NCI-H1105 (cell line): ENCODE measurements around the gene ASTN2.
"Not testable (repeated sequence)": the region's sequence is repeated elsewhere in the genome, so short reads cannot be mapped to it uniquely, and the experiment has no call there.

Experiments used
- DNase-seq: peaks from one replicate; lab custom pipeline; 2025; lab: John Stamatoyannopoulos, UW

ASTN2 gene

DNA sequence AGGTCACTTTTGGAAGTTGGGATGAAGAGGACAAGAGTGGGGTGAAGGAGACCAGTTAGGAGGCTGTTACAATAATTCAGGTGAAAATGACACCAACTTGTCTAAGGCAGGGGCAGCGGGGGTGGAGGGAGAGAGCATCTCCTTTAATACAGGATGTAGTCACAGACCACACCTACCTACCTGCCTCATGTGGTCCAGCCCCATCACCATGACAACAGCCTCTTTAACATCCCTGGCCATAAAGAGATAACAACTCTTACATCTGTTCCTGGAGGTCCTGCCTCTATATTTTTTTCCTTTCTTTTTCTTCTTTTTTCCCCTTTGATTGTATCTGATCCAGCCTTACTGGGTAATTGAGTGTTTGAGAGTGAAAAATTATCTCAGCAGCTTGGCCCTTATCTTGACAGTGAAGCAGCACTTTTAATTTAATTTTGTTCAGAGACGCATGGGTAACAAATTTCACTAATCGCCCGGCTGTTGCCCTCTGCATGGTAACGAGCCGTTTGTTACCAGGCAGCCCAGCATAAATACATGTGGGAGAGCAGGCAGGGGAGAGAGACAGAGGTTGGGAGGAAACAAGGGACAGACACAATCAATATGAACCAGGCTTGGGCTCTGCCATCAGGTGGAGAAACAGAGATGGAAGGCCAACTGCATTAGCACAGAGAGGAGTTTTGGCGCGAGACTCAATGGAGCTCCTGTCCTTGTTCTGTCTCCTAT, 338.1 kb downstream of the ASTN2 start:
- no peak for DNase-seq

DNA sequence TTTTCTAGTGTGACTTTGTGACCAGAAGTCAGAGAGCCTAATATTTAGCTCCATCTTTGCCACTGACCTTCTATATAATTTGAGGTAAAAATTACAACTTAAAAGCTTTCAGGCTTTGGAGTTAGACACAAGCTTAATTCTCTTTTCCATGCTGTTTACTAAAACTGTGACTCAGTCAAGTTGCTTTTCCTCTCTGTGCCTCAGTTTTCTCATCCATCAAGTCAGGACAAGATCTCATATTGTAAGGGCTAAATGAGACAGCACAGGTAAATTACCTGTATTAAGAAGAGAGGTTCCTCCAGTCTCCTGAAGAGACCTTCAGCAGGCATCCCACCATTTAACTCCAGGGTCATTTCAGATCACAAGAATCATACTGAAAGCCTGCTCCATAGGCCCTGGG, 339.2 kb downstream of the ASTN2 start:
- no peak for DNase-seq

DNA sequence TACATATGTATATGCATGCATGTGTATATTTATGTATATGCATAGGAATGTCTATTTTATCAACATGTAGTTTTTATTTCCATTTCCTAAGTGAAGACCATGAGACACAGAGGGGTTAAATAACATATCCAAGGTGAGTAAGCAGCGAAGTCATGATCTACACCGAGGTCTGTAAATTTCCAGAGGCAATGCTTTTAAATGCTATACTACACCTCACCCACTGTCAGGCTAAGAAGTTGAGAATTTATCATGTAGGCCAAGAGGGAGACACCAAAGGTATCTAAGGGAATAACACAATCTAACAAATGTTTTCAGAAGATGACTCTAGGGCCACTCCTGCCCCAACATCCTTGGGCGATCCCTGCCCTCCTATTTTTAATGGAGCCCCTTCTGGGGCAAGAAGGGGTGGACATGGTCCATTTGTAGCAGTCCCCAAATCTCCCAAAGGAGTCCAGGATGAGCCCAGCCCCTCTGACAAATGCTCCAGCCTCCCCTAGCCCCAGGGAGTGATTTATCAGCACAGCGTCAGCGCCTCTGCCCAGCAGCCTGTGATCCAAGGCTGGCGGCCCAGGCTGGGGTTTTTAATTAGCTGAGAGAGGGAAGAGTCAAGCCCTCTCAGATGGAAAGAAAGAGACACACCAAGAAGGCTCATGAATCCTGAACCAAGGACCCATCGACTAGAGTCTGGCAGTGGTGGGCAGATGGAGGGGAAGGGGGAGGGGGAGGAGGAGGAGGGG, 339.9 kb downstream of the ASTN2 start:
- no peak for DNase-seq

DNA sequence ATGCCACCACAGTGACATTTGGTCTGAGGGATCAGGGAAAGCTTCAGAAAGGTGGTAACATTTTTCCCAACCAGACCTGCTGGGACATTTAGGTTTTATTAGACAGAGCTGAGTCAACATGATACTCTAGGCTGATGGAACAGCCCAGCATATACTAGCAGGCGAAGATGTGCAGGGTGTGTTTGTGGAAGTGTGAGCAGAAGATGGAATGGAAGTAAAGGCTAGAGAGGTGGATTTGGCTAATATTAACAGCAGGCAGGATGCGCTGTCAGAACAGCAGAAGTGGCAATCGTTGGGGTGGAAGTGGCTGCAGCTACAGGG, 340.6 kb downstream of the ASTN2 start:
- no peak for DNase-seq

DNA sequence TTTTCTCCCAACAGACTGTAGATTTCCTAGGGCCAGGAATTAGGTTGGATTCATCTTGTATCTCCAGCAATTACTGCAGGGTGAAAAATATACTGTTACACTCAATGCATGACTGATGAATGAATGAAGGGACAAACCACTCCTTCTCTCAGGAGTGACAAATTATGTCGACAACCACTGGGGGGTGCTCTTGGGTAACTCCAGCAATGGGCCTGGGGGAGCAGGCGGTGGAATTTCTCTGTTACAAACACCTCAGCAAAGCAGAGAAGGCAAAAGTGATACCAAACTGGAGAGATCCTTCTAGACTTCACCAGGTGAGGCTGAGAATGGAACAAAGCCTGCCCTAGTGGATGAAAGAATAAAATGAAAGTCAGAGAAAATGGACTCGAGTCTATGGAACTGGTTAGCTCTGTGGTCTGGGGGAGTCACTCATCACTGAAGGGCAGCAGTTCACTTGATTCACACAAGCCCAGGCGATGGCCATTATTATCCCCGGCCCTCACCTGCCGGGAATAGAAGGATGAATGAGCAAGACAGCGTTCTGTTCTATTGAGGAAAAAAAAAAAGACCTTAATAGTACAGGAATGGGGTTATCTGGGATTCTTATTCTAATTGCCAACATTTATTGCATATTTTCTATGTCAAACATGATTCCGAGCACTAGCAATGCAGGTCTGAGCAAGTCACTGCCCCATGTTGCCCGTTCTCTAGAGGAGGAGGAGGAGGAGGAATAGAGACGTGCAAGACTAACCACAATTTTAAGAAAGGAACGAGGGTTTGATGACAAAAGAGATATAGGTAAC, 341.1 kb downstream of the ASTN2 start:
- DNase-seq, result no peak

DNA sequence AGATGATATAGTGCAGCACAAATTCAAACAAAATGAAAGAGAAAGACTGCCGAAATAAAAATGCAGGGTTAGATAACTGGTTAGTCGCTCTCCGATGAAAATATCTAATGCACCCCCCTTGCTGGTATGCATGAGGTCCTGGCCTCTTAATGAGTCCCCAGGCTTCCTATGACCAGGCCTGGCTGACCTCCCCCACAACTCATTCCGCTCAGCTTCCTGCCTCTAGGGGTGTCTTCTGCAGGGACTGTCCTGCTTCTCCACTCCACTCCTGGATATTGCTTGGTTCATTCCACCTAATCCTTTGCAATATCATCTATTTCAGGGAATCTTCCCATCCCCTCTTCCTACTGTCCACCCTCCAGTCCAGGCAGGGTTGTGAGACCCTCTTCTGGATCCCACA, 341.8 kb downstream of the ASTN2 start:
- DNase-seq, result no peak

DNA sequence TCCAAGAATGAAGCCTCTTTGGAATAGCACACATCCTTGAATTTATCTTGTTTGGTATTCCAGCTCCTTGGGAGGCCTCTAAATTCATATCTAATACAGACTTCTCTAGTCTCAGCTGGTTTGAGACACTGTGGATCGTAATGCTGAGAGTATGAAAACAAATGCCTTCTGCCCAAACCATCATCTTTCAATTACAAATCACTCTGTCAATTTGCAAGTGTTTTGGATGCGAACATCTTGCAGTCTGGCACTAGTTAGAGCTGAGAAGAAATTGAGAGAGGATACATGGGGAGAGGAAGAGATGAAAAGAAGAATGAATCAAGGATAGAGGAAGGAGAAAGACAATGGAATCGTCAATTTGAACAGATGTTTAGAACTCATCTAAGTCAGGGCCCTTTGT, 342.6 kb downstream of the ASTN2 start:
- DNase-seq, result no peak

DNA sequence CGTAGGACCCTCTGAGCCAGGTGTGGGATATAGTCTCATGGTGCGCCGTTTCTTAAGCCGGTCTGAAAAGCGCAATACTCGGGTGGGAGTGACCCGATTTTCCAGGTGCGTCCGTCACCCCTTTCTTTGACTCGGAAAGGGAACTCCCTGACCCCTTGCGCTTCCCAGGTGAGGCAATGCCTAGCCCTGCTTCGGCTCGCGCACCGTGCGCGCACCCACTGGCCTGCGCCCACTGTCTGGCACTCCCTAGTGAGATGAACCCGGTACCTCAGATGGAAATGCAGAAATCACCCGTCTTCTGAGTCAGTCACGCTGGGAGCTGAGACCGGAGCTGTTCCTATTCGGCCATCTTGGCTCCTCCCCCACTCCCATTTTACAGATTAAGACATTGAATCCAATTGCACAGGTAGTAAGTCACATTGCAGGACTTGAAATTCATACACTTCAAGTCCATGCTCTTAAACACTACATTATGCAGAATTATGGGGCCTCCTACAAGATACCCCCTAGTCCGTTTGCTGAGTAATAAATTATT, 343.1 kb downstream of the ASTN2 start:
- not testable (repeated sequence) for DNase-seq

DNA sequence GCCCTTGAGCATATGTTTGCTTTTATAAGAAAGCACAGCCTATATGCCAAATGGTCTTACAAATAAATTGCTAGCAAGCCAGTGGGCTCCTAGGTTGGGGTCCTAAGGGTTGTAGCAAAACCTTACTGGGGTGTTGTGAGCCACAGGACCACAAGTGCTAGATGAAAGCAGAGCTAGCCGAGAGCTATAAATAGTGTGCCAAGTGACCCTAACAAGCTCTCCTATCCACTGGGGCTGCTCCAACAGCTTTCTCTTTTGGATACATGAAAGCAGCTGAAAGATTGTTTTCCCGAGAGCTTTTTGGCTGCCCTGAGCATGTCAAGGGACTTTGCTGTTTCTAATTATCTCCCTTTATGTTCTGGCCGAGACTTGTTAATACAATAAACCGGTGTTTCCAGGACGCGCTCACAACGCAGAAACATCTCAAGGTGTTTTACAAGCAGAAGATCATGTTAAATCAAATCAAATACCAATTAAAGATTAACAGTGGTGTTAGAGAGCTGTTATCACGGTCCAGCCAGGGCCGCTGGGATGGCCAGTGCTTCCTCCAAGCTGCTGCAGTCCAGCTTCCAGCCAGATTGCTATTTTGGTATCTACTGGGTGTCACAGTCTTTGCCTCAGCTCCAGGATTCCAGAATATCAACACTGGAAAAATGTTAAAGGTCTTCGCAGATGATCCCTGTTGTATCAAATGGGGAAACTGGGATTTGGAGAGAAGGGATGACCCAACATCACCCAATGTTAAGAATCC, 351.0 kb downstream of the ASTN2 start:
- no peak for DNase-seq

DNA sequence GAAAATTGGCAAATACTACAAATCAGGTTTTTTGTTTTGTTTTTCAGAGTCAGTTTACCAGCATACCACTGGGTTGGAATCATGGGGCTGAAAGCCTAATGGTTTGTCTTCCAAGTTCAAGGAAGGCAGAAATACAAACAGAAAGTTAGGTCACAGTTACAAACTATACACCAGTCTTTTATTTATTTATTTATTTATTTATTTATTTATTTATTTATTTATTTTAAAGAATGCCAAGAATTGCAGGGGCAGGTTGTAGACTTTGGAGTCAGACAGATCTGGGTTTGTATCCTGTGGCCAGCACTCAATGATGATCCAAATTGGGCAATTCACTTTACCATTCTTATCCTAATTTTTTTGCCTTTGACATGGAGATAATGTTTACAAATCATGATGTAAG, 353.9 kb downstream of the ASTN2 start:
- no peak for DNase-seq

DNA sequence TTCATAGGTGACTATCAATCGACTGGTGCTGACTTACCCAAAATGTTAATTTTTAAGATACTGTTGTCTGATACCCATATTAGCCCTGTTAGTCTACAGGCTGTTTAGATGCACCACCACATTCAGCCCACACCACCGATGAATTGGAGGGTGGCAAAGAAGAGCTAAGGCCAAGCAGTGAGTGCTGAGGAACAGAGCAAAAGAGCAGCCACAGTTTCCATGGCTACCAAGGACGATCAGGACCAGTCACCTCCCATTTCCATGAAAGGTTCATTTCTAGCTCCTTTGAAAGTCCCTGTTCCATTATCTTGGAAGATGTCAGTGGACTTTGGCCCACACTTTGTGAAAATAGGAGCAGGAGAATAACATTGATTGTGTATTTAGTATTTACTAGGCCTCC, 364.9 kb downstream of the ASTN2 start:
- DNase-seq, result no peak

DNA sequence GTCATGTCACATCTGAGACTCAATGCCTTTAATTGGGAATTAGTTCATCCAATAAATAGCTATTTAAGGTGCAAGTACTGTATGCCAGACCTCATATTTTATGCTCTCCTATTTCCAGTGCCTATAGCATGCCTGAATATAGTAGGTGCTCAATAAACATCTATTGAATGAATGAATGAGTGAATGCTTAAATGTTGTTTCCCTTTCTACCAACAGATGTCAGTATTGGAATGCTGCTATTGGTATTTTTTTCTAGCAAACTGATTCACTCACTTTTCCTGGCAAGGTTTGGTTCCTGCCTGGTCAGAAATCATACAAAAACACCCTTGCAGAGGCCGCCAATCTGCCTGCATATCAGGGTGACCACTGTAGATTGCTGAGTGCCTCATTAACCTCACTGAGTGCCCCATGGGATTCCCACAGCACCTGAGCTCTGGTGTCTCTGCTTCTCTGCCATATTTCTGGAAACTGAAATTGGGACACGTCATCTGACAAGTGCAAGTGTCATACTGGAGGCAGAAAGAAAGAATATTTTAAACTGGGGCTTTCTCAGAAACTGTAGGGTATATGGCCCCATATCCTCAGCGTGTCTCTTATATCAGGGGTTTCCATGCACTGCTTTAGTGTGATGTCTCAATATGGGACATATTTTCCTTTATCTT, 368.1 kb downstream of the ASTN2 start:
- no peak for DNase-seq

DNA sequence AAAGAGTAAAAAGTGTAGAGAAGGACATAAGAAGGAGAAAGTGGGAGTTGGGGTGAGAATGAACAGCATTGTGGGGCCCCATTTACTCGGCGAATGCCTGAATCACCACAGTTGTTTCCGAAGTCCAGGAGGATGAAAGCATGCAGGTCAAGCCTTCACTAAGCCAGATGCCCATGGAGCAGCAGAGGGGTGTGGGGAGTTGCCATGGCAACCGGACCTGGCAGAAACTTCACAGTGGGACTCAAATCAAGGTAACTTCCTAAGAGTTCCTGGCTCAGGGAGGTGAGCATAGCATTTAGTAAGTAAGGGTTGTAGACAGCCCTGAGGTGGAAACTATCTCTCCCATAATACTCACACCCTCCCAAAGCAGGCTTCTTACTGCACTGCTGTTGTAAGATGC, 370.6 kb downstream of the ASTN2 start:
- no peak for DNase-seq

DNA sequence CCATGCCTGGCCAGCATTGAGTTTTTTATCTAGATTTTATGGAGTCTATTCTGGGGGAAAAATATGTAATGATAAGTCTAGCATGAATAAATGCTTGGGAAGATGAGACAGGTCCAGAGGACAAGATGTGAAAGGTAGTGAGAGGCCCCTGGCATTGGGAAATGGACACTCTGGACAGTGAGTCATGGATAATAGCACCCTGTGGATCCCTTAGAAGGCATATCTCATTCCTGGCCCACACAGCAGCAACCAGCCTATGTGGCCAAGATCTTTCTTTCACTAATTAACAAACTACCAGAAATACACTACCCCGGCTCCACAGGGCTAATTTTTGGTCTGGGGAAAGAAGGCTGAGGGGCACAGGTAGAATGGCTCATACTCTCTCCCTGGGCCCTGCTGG, 371.7 kb downstream of the ASTN2 start:
- DNase-seq, result no peak

DNA sequence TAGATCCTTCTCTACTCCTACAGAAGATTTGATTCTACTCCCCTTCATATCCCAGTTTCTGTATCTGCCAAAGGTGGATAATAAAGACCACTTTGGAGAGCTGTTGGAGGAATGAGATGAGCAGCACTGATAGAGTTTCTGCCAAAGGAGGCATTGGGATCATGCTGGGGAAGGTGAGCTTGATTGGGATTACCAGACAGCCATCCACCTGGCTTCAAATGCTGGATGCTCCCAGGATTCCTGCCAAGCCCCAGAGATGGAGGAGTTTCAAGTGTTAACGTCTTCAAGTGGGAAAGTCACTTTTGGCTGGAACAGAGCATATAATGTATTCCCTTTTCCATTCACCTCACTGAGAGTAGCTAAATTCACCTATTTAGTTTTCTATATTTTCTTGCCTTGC, 379.3 kb downstream of the ASTN2 start:
- no peak for DNase-seq

DNA sequence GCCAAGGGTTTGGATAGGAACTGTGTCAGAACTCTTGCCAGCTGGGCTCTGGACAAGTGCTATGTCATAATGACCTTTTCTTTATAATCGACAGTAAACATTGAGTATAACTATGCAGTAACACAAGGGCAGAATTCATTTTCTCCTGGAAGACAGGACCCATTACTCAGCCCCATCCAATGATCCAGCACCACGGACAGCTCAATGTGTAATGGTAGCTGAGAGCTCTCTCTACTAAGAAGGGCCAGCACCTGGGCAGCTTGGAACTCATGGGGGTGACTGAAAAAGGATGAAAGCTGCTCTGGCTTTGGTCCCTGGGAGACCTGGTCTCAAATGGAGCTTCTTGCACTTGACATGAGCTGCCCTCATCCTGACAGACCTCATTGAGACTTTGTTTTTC, 380.0 kb downstream of the ASTN2 start:
- DNase-seq, result no peak

DNA sequence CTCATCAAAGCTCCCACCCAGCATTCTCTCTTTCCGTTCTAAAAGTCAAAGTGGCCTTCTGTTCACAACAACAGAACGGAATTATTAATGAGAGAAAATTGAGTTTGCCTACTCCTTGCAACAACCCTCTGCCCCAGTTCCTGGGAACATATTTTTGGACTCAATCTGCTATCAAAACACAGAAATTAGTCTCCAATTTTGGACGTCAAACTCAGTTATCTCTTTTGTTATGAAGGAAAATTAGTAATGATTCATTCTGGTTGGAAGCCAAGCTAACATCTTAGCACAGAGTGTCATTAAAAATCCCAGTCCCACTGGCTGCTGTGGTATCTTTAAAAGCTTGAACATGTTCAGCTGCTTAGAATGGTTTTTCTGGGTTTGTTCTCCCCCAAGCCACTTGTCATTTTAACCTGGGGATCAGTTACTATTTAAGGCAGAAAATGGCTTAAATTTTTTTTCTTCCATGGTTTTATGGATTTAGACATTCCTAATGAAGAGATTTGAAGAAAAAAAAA, 384.5 kb downstream of the ASTN2 start:
- no peak for DNase-seq

DNA sequence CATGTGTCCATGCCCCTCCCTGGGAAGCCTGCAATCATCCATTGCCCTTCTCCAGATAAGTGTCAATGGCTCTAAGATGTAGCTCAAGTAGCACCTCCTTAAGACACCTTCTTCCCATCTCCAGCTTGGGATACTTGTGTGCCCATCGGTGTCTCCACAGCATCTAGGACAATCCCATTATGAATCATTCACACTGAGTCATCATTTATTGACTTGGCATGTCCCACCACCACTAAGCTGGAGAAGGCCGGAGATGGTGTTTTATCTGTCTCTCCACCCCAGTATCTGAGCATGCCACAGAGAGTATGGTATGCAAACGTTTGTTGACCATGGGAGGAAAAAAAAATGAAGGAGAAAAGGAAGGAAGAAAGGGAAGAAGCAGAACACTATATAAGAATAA, 385.5 kb downstream of the ASTN2 start:
- no peak for DNase-seq

DNA sequence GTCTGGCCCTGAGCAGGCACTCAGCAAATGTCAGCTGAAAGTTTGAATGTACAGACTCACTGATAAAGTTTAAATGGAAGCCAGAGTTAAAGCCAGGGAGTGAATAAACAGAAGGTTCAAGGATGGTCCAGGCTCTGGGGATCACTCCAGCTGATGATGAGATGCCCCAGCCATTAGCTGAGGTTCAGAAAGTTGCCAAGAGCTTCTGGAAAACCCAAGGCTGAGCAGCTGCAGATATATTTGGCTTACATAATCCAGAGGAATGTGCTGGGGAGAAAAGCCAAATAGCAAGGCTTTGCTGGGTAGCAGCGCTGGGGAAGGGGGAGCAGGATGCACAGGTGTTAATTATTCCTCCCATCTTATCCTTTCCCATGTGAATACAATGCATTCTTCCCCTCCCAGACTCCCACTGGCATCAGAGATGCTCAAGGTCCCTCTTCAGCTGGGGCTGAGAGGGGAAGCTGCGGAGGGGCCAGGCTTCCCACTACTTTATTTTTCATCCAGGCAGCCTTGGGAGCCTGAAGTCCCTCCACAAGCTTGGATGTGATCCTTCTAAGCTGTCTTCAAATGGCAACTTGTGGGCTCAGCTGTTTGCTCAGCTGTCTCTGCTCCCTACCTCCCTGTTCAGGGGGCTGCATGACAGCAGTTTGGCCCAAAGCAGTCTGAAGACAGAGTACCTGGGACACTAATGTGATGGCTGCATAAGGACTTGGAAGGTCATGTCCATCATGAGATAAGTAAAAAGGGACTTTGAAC, 386.6 kb downstream of the ASTN2 start:
- DNase-seq, result no peak

DNA sequence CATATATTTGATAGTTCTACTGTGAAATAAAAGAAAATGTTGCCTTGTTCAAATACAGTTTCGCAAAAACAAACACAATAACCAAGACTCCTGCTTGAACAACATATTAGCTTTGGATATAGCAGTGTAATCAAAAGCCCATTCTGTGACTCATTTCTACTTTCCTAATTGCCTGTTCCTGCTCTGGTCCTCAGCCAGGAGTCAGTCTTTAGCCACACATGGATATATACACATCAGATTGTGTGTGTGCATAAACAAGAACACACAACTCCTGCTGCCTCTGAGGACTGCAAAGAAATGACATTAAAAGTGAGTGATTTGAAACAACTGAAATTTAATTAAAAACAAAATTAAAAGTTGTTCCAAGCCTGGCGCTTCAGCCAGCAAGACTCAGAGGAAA, 393.0 kb downstream of the ASTN2 start:
- DNase-seq, result no peak
